Measurements from ENCODE around the gene PGC. TPM values are rescaled to one million over a fixed set of nuclear protein-coding genes. Genes with fewer than 3 reads are reported as not detected.

Gene PGC
- total and polyA plus RNA-seq, 2 of the 8 experiments (the other 6 are each of a cell fraction or from before 2014, with no cell fraction given) = 0.09 TPM; not detected in 1

DNA sequence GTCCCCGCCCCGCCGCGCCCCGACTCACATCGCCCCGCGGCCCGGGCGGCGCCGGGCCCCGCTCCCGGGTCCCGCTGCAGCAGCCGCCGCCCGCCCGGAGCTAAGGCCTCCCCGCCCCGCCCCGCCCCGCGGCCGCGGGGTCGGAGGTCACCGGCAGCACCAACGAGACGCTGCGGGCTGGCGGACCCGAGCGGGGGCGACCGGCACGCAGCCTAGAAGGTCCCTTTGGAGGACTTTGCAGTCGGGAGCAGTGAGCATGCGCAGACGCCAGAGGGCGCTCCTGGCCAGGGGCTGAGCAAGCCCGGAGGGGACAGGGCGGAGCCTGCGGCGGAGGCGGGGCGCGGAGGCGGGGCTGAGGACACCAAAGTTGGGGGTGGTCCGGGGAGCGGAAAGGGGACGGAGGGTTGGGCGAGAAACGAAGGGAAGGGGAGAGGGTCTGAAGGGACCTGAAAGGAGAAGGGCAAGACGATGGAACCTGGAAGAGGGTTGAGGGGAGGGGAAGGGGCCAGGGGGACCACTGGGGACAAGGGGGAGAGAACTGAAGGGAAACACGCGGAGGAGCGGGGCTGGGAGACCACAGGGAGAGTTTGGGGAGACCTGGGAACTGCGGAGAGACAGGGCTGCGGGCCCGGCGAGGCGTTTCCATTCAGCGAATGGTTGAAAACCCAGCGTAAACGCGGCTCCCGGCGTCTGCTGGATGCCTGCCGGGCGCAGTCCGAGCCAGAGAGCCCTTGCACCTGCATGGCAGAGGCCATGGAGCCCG lies 32.8 kb upstream of the PGC start, which contains the start of gene FRS3:
FRS3 (minus strand) TSS at position 113 of the 763 bp plus-strand sequence. CDS start 2,913 bp downstream, outside the sequence.
- Histone ChIP-seq H4K20me1 (replicated peaks in 1 of 2; ENCODE audit: control insufficient read depth in 1 of 2, insufficient read depth in 2 of 2, low read length in 2 of 2) (peaks cover 0 to 3% of the 10 kb centered on the region in 2 experiments), H3K4me3 (ENCODE audit: extremely low read depth in 1 of 4, insufficient read depth in 2 of 4, low read depth in 3 of 4, low read length in 4 of 4) (peak within 1 kb of the TSS; percentile 55 to 85 (median 74)), H3K36me3 (ENCODE audit: control insufficient read depth in 2 of 4, insufficient read depth in 4 of 4, low read length in 3 of 4) (no peaks in the 10 kb centered on the region; a peak in 1 of 8 replicates), H2BK12ac (ENCODE audit: low read depth, low read length) (no peak within 1 kb of the TSS), H3K27me3 (replicated peaks in 1 of 4; ENCODE audit: control insufficient read depth in 3 of 4, extremely low read depth in 1 of 4, insufficient read depth in 3 of 4, low read length in 3 of 4) (peaks cover 2 to 30% (median 16%) of the 10 kb centered on the region in 4 experiments; a peak in 6 of 7 replicates), H3K4me1 (replicated peaks in 1 of 4; ENCODE audit: control insufficient read depth in 3 of 4, insufficient read depth in 4 of 4, low read length in 3 of 4) (peaks cover 2 to 7% (median 6%) of the 10 kb centered on the region in 4 experiments; a peak in 4 of 7 replicates), H2BK15ac (ENCODE audit: low read length) (no peak within 1 kb of the TSS), H2BK20ac (ENCODE audit: low read length) (no peak within 1 kb of the TSS), H3K4ac (replicated peaks; ENCODE audit: insufficient read length, low read depth, low read length) (no peak within 1 kb of the TSS), H3K56ac (replicated peaks; ENCODE audit: insufficient read length, low read depth, low read length) (no peak within 1 kb of the TSS), H4K5ac (ENCODE audit: insufficient read length, low read depth, low read length) (no peak within 1 kb of the TSS), H3K14ac (ENCODE audit: insufficient read length) (no peak within 1 kb of the TSS), H3K9ac (replicated peaks in 1 of 4; ENCODE audit: extremely low read depth in 1 of 4, low read depth in 3 of 4, low read length in 3 of 4) (peak within 1 kb of the TSS in 2 of 4 experiments; percentile 31 to 57; a peak in 2 of 7 replicates), H3K23ac (ENCODE audit: insufficient read length) (no peak within 1 kb of the TSS), H4K8ac (ENCODE audit: extremely low read depth, insufficient read depth, low read length) (no peak within 1 kb of the TSS; the same call in 1 of the 2 replicates), H3K4me2 (ENCODE audit: insufficient read depth in 1 of 2, low read depth in 2 of 2, low read length in 2 of 2) (peak within 1 kb of the TSS; percentile 92 to 94), H3K79me2 (ENCODE audit: control insufficient read depth in 1 of 2, insufficient read depth in 2 of 2, low read length in 2 of 2) (no peaks in the 10 kb centered on the region), H2AFZ (ENCODE audit: low read length) (peak within 1 kb of the TSS; percentile 89; the same call in 1 of the 2 replicates), H2BK5ac (ENCODE audit: low read depth, low read length) (no peak within 1 kb of the TSS), H3K9me3 (ENCODE audit: insufficient read depth in 2 of 2, low read depth in 1 of 2, low read length in 1 of 2) (no peaks in the 10 kb centered on the region), H3K23me2 (ENCODE audit: low read depth, low read length) (peaks cover 8% of the 10 kb centered on the region), H3K79me1 (ENCODE audit: low read depth, low read length) (no peaks in the 10 kb centered on the region), H3K18ac (ENCODE audit: extremely low read depth, low read length) (no peak within 1 kb of the TSS; the same call in 1 of the 2 replicates), H2AK5ac (ENCODE audit: low read depth, low read length) (no peak within 1 kb of the TSS), H4K91ac (replicated peaks; ENCODE audit: insufficient read length, low read length) (no peak within 1 kb of the TSS), H2BK120ac (replicated peaks; ENCODE audit: low read depth, low read length) (no peak within 1 kb of the TSS), H3K27ac (ENCODE audit: low read depth, low read length) (no peak within 1 kb of the TSS)
- DNase-seq (ENCODE audit: low read depth in 1 of 2, low spot score in 2 of 2) (peak; percentile 95 to 100), FAIRE-seq (no peak)
- ChIA-PET CTCF (ENCODE audit: partially characterized antibody) (interaction anchor here (0.6 to 1.5 kb wide), 3 partner anchors 20 to 312 kb away, joined by 3 read pairs; no protein-coding TSS in a partner anchor), POLR2A (ENCODE audit: partially characterized antibody) (interaction anchor here (1.0 kb wide), 1 partner anchor 46 kb away, joined by 3 read pairs; no protein-coding TSS in a partner anchor)
- WGBS, 2 experiments (ENCODE audit: extremely low coverage in 1 of 2, insufficient coverage in 1 of 2, insufficient read length in 1 of 2, insufficient replicate concordance in 2 of 2, low coverage in 1 of 2, low lambda C conversion rate in 2 of 2, missing lambda C conversion rate in 1 of 2) = 1% methylated on average over 28 of the region's 73 CpGs; no CpG with 5 or more reads in 1 of the 2 experiments
- no peak for TF ChIP-seq ZNF274 (IDR thresholded peaks at IDR 0.05; ENCODE audit: borderline replicate concordance, extremely low read depth, low read length)
- TF ChIP-seq SP4 (IDR thresholded peaks at IDR 0.05; ENCODE audit: low read length) = peak; percentile 88
- TF ChIP-seq EP300 (IDR thresholded peaks at IDR 0.05; ENCODE audit: borderline replicate concordance in 1 of 2, low read depth in 2 of 2, low read length in 2 of 2) = peak in 1 of 2 experiments; percentile 58; a peak in 1 of 3 replicates
- TF ChIP-seq MAFK (IDR thresholded peaks at IDR 0.05; ENCODE audit: low read depth, low read length) = no peak
- TF ChIP-seq CBX8 (IDR thresholded peaks at IDR 0.05; ENCODE audit: borderline replicate concordance, low read depth, low read length) = no peak
- TF ChIP-seq TCF12 (IDR thresholded peaks at IDR 0.05; ENCODE audit: low read depth, low read length) = no peak
- TF ChIP-seq, protein P1, sequence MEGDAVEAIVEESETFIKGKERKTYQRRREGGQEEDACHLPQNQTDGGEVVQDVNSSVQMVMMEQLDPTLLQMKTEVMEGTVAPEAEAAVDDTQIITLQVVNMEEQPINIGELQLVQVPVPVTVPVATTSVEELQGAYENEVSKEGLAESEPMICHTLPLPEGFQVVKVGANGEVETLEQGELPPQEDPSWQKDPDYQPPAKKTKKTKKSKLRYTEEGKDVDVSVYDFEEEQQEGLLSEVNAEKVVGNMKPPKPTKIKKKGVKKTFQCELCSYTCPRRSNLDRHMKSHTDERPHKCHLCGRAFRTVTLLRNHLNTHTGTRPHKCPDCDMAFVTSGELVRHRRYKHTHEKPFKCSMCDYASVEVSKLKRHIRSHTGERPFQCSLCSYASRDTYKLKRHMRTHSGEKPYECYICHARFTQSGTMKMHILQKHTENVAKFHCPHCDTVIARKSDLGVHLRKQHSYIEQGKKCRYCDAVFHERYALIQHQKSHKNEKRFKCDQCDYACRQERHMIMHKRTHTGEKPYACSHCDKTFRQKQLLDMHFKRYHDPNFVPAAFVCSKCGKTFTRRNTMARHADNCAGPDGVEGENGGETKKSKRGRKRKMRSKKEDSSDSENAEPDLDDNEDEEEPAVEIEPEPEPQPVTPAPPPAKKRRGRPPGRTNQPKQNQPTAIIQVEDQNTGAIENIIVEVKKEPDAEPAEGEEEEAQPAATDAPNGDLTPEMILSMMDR (IDR thresholded peaks at IDR 0.05; ENCODE audit: control extremely low read depth in 1 of 3, insufficient read depth in 1 of 3, low read depth in 1 of 3, low read length in 3 of 3) = peak; percentile 92 to 97 (median 96)
- peak; percentile 23; the same call in 1 of the 2 replicates for TF ChIP-seq PHF8 (conservative IDR thresholded peaks at IDR 0.05; ENCODE audit: low read depth, low read length)

Measured in H1 (cell line).